ENCODE results near the gene FUT7. TPM values are rescaled to one million over a fixed set of nuclear protein-coding genes. Genes with fewer than 3 reads are reported as not detected.

The FUT7 gene
- total RNA-seq, 1 donor from 2014 or later = 0.18 TPM

GRCh38 chr9:136996361-136997292 lies 35.3 kb downstream of the FUT7 start, which contains the start of gene CLIC3:
Gene CLIC3 (minus strand): TSS chr9:136996568. CDS start chr9:136996543, 25 bp downstream.
- ATAC-seq (peak; percentile 3), DNase-seq (ENCODE audit: low spot score) (no peak)
- intact Hi-C loops (cut with DNase I) = no loop called here

DNA sequence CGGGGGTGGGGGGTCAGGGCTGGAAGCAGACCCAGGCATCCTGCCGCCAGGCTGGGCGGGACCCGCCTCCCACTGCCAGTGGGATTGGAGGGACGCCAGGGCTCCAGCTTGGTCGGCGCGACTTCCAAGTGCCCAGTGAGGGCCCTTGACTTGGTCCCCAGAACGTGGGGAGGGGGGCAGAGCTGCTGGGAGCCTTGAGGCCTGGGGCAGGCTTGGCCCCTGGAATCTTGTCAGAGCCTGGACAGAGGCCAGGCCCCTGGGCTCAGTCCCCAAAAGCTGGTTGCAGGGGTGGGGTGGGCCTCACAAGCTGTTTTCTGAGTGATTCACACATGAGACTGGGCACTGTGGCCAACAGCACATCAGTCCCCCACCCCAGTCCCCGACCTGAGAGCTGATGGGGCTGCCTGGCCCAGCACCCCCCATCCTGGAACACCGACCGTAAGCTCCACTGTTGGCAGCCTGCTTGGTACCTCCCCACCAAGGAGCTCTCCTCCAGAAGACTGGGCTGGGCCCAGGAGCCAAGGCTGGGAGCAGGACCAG lies 36.0 kb downstream of the FUT7 start:
- no peak for ATAC-seq
- no peak for DNase-seq (ENCODE audit: low spot score)
- intact Hi-C loops (cut with DNase I) = no loop called here

DNA sequence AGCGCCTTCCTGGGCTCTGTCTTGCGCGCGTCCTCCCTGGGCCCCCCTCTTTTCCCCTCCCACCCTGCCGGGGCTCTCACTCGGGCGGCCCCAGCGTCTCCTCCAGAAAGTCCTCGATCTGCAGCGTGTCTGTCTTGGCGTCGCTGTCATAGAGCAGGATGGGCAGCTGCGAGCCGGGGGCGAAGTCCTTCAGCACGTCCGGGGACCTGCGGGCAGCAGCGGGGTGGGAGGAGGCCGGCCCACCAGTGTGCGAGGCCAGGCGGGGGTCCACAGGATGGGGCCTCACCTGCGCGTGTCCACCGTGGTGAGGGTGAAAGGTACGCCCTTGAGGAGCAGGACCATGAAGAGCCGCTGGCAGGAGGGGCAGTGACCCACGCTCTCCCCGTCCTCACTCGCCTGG lies 36.5 kb downstream of the FUT7 start:
- ATAC-seq (no peak), DNase-seq (ENCODE audit: low spot score) (no peak)
- intact Hi-C loops (cut with DNase I) = no loop called here

DNA sequence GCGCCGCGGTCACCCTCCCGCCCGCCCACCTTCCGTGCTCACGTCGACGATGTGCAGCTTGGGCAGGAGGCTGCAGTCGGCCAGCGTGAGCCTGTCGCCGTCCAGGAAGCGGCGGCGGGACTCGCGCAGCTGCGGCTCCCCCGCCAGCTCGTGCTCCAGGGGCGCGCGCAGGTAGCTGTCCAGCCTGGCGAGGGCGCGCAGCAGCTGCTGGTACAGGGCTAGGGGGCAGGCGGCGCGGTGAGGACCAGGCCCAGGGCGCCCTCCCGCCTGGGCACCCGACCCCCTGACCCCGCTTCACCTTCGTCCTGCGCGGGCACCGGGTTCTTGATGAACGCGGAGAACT lies 37.0 kb downstream of the FUT7 start:
- intact Hi-C loops (cut with DNase I) = no loop called here

GRCh38 chr9:136994180-136994887 lies 37.6 kb downstream of the FUT7 start:
- intact Hi-C loops (cut with DNase I) = no loop called here
- ATAC-seq (no peak), DNase-seq (ENCODE audit: low spot score) (no peak)

More for the DNA sequence above, 37.0 kb downstream of the FUT7 start:
- DNase-seq (ENCODE audit: low spot score) (no peak), ATAC-seq (no peak)

- intact Hi-C loops (cut with DNase I) = no loop called here
- DNase-seq (ENCODE audit: low spot score) = no peak
- no peak for ATAC-seq
Observed at GRCh38 chr9:136992819-136993369, 39.0 kb downstream of the FUT7 start.

DNA sequence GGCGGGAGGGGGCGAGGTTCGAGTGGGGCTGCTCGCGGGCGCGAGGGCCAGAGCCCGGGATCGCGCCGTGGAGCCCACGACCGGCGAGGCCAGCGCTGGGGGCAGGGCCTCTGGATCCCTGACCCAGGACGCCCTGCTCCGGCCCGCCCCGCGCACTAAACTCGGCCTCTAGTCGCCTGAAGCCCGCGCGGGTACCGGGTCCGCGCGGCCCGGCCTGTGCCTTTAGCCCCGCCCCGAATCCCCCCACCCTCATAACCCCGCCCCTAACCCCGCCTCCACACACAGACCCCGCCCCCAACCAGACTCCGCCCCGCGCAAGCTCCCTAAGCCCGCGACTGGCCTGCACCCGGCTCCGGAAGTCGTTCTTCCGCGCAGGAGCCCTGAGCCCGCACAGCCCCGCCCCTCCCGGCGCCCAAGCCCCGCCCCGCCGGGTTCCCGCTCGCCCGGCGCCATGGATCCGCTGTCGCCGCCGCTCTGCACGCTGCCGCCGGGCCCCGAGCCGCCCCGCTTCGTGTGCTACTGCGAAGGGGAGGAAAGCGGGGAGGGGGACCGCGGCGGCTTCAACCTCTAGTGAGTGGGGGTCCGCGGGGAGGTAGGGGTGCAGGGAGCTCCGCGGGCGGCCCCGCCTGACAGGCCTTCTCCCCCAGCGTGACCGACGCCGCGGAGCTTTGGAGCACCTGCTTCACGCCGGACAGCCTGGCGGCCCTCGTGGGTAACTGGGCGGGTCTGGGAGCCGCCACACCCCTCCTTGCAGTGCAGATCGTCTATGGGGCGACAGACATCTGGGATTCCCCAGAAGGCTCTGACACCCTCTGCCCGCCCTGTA lies 39.7 kb downstream of the FUT7 start, which contains the start of gene PAXX:
Gene PAXX, plus strand, starts transcription at position 430 of the 826 bp plus-strand sequence. Its CDS starts 22 bp downstream, at position 452.
- DNase-seq (ENCODE audit: low spot score) (peak; percentile 96), ATAC-seq (peak; percentile 93)
- intact Hi-C loops (cut with DNase I) = no loop called here

DNA sequence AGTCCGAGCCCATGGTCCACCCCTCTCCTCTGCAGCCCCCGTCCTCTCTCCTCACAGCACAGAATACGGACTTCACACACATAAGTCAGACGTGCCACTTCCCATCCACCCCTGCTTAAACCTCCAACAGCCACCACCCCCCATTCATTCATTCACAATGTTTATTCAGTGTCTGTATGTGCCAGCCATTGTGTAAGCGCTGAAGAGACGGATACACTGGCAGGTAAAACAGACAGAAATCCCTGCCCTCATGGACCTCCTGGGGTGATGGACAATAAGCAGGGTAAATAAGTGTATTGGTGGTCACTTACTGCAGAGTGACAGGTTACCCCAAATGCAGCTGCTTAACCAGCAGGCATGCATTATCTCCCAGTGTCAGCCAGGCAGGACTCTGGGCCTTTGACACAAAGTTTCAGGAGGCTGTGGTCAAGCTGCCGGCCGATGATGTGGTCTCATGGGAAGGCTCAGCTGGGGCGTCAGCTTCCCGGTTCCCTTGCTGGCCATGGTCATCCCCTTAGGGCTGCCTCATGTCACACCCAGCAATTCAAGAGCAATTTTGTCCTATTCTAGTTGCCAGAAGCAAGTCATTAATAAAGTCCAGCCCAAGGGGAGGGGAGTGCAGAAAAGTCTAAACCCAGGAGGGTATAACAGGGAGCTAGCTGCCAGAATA lies 41.5 kb downstream of the FUT7 start:
- intact Hi-C loops (cut with DNase I) = no loop called here
- ATAC-seq (no peak), DNase-seq (ENCODE audit: low spot score) (no peak)

- no peak for ATAC-seq
- intact Hi-C loops (cut with DNase I) = no loop called here
Observed at GRCh38 chr9:136988872-136989271, 43.0 kb downstream of the FUT7 start.

DNA sequence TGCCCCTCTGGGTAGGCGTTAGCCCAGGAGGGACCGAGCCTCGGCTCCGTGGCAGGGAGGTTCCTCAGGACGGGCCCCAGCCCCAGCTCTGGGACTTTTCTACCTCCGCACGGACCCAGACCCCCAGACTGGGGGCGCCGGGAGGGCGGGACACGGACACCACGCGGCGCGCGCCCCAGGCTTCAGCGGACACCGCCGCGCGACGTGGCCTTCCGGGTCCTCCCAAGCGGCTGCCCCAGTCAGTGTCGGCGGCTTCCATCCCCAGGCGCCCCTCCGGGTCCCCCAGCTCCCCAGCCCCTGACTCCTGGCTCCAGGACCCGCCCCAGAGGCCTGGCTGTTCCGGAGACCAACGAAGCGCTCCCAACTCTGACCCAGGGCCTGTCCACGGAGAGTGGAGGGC lies 46.0 kb downstream of the FUT7 start:
- ATAC-seq (no peak), DNase-seq (ENCODE audit: low spot score) (no peak)
- intact Hi-C loops (cut with DNase I) = no loop called here

More at GRCh38 chr9:136988872-136989271, 43.0 kb downstream of the FUT7 start:
- DNase-seq (ENCODE audit: low spot score) = no peak

- intact Hi-C loops (cut with DNase I) = no loop called here
- ATAC-seq (no peak), DNase-seq (ENCODE audit: low spot score) (no peak)
Observed at GRCh38 chr9:136985027-136985602, 46.8 kb downstream of the FUT7 start.

DNA sequence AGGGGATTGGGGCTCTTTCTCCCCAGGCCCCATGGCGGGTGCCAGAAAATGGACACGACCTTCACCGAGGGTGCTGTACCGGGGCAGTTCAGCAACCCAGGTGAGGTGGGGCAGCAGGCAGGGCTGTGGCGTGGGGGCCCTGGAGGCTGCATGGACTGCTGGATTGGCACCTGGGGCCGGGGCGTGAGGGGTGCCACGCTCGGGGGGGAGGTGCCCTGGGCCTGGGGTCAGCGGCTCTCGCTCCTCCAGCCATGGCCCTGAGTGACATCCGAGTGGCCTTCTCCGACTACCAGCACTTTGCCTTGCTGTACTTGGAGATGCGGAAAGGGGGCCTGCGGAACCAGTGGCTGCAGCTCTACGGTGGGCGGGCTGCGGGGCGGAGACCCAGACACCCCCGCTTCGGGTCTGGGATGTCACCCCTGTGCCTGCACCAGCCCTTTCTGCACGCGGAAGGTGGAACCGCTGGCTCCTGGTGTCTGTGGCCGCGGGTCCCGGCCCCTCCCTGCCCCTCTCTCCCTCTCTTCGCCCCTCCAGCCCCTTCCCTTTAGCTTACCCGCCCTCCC lies 47.3 kb downstream of the FUT7 start:
- ATAC-seq (no peak), DNase-seq (ENCODE audit: low spot score) (no peak)
- intact Hi-C loops (cut with DNase I) = no loop called here

DNA sequence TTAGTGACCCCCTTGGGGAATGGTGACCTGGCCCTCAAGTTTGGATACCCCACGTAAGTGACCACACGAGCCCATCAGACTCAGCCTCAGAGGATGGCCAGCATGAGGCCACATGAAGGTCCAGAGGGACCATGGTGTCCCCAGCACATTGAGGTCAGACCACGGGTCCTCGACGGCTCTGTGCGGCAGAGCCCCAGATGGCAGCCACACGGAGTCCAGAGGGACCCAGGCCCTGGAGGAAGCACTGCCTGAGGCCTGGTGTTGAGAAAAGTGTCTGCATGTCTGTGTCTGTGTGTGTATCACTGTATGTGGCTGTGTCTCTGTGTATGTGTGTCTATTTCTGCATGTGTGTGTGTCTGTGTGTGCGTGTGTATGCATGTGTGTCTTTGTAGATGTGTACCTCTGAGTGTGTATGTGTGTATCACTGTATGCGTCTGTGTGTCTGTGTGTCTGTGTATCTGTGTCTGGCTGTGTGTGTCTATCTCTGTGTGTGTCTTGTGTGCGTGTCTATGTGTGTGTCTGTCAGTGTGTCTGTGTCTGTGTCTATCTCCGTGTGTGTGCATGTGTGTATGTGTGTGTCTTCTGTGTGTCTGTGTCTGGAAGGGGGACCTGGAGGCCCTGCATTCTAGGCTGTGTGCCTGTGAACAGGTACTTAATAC lies 48.1 kb downstream of the FUT7 start:
- DNase-seq (ENCODE audit: low spot score) (no peak), ATAC-seq (no peak)
- intact Hi-C loops (cut with DNase I) = no loop called here

- no peak for ATAC-seq
- intact Hi-C loops (cut with DNase I) = no loop called here
- no peak for DNase-seq (ENCODE audit: low spot score)
Observed at GRCh38 chr9:136983167-136983566, 48.7 kb downstream of the FUT7 start.

GRCh38 chr9:136982232-136983051 lies 49.4 kb downstream of the FUT7 start, which contains the start of gene LCNL1:
Gene LCNL1 (plus strand): TSS chr9:136982993. CDS start chr9:136983587, 594 bp downstream.
- peak; percentile 1 for ATAC-seq
- intact Hi-C loops (cut with DNase I) = no loop called here

GRCh38 chr9:136981588-136982231 lies 50.2 kb downstream of the FUT7 start:
- ATAC-seq = peak; percentile 2
- DNase-seq (ENCODE audit: low spot score) = no peak
- intact Hi-C loops (cut with DNase I) = no loop called here

More at GRCh38 chr9:136982232-136983051, 49.4 kb downstream of the FUT7 start, which contains the start of gene LCNL1:
- DNase-seq (ENCODE audit: low spot score) = no peak

Measured in sciatic nerve (tissue), 2 donors.